Esophagus muscularis mucosa (tissue), 4 donors: ENCODE data around the gene TMEM222.

Experiments
- CTCF ChIP-seq, 3 experiments: fragments of 200-600 bp in 2 of 3; fragments of 450-650 bp in 1 of 3; sonication (generic) in 2 of 3; IDR thresholded peaks; one replicate each; pipeline ENCODE4 v1.5.1; 2017 to 2019; ENCODE audit warnings: antibody characterized with exemption in 3 of 3, mild to moderate bottlenecking in 2 of 3, moderate library complexity in 1 of 3
- EP300 ChIP-seq: sonication (generic); formaldehyde crosslinking; IDR thresholded peaks from one replicate; pipeline ENCODE4 v1.6.1; 2017; ENCODE audit warnings: antibody characterized with exemption
- POLR2A ChIP-seq: fragments of 450-650 bp; IDR thresholded peaks from one replicate; pipeline ENCODE4 v1.6.1; 2017; ENCODE audit warnings: antibody characterized with exemption, moderate library complexity, mild to moderate bottlenecking, low read depth
- POLR2AphosphoS5 ChIP-seq, 2 donors: sonication (generic); formaldehyde crosslinking; IDR thresholded peaks; one replicate each; pipeline ENCODE4 v1.6.1; 2017; ENCODE audit warnings: antibody characterized with exemption in 2 of 2

DNA sequence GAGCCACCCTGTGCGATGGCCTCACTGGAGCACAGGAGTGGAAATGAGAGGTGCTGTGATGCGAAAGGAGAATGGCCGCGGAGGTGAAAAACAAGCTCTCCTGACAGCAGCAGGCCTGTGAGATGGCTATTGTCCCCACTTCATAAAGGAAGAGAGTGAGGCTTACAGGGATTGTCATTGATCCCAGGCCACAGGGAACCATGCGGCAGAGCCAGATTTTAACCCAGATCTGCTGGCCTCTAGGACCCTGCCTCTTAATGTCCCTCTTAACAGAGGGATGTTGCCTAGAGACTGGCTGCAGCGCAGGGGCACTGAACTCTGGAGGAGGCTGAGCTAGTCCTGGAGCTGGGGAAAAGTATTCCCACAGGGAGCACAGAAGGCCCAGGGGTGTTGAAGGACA lies 16.8 kb downstream of the TMEM222 start:
- TF ChIP-seq POLR2A (no peak), CTCF (IDR thresholded peaks at IDR 0.05) (no peak), POLR2AphosphoS5 (IDR thresholded peaks at IDR 0.05) (no peak), EP300 (no peak)
